Epithelial cell of prostate (primary cell): ENCODE measurements around the gene PHC3.

Experiments used
- DNase-seq: peaks from one replicate; pipeline ENCODE4 v3.0.0-alpha.2; 2011; ENCODE audit warnings: low read depth, low spot score
- H3K27ac ChIP-seq: fragments of 450-650 bp; 2 replicates; pipeline ENCODE4 v1.5.1; 2017; ENCODE audit warnings: mild to moderate bottlenecking

PHC3 gene

GRCh38 chr3:170083343-170083742, 98.2 kb downstream of the PHC3 start:
- no peak for DNase-seq
- H3K27ac ChIP-seq = no peak overlapping the region

DNA sequence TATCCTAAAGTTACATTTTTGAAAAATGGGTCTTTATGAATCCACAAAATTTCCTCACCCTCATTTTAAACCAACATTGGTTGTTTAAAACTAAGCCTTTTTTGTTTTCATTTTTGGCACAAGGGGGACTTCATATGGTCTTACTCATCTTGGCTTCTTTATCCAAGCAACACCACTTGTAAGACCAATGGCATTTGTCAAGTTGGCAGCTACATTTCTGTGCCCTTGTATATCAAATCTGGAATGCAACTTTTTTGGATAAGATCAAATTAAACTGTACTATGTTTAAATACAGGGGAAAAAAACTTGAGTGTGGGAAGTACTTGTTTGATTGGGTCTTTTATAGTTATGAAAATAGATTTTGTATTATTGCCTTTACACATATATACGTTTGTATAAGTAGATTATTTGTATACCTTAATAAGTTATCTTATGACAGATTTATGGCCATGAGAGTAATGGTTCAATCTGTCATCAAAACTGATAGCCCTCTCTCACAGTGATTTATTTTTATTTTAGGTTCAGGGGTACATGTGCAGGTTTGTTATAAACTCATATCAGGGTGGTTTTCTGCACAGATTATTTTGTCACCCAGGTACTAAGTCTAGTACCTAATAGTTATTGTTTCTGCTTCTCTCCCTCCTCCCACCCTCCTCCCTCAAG, 100.3 kb downstream of the PHC3 start:
- H3K27ac ChIP-seq = no peak overlapping the region

DNA sequence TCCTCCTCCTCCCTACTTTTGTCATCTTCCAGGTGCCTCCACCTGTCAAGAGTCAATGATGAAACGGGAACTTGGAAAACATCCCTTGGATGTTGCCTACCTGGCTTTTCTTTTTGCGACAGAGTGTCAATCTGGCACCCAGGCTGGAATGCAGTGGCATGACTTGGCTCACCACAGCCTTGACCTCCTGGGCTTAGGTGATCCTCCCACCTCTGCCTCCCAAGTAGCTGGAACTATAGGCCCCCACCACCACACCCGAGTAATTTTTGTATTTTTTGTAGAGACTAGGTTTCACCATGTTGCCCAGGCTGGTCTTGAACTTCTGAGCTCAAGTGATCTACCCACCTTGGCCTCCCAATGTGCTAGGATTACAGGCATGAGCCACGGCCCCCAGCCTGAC, 100.9 kb downstream of the PHC3 start:
- H3K27ac ChIP-seq = no peak overlapping the region
- no peak for DNase-seq

More for the DNA sequence above, 100.3 kb downstream of the PHC3 start:
- DNase-seq = no peak

DNA sequence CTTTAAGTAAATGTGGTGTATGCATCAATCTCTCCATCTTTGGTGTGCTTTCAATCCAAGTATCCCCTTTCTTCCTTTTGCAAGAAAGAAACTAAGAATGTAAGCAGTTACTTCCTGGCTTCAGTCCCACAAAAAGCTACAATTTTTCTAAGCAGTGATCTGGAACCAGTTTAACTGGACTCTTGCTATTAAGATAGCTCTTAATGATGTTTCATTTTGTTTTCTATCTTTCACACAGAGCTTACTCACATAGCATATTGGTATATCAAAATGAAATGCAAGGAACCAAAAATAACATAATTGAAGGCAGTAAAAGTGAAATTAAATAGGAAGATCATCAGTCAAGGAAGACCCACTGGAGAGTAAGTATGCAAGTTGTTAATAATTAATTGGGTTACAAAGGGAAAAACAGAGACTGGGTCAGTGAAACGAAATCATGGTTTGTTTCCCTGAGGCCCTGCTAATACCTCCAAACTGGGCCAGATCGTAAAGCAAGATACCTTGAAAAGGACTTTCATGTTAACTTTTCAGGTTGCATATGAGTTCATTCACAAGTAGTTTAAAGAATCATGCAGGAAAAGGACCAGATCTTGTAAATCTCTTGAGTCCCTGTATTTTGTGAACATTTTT, 101.9 kb downstream of the PHC3 start:
- no peak overlapping the region for H3K27ac ChIP-seq
- DNase-seq = no peak

- no peak overlapping the region for H3K27ac ChIP-seq
- DNase-seq = no peak
These were observed 102.8 kb downstream of the PHC3 start for GRCh38 chr3:170078620-170079281.

DNA sequence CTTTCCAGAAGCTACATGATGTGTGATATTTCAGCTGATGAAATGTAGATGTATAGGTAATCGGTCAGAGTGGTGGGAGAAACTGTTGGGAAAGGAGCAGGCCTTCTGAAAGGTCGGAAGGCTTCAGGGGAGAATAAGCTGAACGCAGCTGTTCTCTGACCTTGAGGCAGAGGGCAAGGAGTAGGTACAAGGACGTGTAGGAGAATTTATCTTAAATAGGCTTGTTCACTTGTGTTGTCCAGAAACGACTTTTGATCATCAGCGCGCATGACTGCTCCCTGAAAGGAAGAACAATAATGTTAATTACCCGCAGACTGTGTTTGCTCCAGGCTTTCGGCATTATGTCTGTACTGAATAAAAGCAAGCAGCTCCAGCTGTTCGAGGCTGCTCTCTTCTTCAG, 104.2 kb downstream of the PHC3 start:
- no peak overlapping the region for H3K27ac ChIP-seq
- no peak for DNase-seq

- H3K27ac ChIP-seq = no peak overlapping the region
- DNase-seq = no peak
These were observed 104.8 kb downstream of the PHC3 start for GRCh38 chr3:170076715-170077238.

DNA sequence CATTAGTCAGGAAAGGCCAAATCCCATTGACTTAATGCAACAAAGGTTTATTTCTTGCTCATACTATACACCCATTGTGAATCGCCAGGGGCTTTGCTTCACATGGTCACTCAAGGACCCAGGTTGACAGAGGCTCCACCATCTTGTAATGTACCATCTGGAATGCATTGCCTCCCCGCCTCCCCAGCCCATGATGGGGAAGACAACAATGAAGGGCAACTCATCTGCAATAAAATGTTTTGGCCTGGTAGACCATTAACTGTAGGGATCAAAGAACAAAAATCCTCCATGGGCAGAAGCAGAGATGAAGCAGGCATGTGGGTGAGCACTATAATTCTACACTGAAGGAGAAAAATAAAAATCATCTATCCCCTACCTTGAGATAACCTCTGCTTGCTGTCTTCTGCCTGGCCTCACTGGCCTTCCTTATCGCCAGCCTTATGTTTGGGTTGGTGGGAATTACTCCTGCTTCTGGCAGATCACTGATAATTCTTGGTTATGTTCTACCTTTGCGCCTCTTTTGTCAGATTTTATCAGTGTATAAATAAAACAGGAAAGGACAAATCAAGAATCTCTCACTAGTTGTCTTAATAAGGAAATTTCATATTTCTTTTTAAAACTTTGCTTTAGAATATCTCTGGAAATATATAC, 106.0 kb downstream of the PHC3 start:
- DNase-seq = no peak
- H3K27ac ChIP-seq = no peak overlapping the region

DNA sequence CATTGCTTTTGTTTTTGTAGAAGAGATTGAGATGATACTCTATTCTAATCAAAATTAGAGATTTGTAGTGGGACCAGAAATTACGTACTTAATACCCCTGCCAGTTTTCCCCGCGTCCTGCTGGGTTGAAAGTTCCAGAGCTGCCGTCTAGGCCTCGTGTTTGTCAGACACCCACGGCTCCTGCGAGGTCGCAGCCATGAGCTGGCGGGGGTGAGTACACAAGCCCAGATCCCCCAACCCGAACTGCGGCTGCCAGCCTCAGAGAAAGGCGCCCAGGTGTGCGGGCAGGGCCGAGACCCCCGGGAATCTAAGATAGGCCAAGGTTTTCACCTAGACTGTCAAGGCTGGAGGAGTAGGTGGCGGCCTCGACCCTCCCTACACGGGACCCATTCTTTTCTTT, 117.4 kb downstream of the PHC3 start:
- DNase-seq = no peak

GRCh38 chr3:170063691-170064090, 117.8 kb downstream of the PHC3 start:
- H3K27ac ChIP-seq = no peak overlapping the region

More for the DNA sequence above, 117.4 kb downstream of the PHC3 start:
- H3K27ac ChIP-seq = no peak overlapping the region

GRCh38 chr3:170062769-170063168, 118.8 kb downstream of the PHC3 start:
- no peak for DNase-seq
- no peak overlapping the region for H3K27ac ChIP-seq

More at GRCh38 chr3:170063691-170064090, 117.8 kb downstream of the PHC3 start:
- no peak for DNase-seq

DNA sequence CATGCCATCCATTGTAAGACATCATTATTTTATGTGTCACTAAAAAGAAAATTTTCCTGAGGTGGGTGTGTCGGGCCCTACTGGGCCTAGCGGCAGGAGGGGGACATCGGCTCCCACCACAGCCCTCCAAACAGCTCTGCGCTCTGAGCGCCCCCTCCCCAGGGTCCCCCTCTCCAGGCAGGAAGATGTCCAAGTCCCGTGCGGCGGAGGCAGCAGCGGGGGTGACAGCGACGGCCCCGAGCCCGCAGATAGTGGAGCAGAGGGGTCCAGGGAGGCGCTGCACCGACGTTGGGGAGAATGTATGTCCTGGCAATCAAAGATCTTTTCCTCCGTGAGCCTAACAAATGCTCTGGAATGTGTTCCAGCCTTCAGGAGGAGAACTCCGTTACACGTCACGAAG, 119.5 kb downstream of the PHC3 start:
- no peak for DNase-seq
- no peak overlapping the region for H3K27ac ChIP-seq

DNA sequence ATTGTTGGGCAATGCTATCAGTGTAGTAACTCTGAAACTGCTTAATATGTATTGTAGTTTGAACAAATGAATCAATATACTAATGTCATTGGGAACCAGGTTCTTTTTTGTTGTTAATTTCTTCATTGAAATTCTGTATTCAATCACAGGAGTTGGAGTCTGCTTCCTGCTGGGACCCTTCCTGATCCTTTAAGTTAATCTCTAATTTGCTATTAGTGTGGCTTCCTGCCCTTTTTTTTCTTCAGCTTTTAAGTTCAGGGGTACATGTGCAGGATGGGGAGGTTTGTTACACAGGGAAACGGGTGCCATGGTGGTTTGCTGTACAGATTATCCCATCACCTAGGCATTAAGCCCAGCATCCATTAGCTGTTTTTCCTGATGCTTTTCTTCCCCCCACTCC, 122.1 kb downstream of the PHC3 start:
- DNase-seq = no peak
- H3K27ac ChIP-seq = no peak overlapping the region

GRCh38 chr3:170058127-170058526, 123.4 kb downstream of the PHC3 start:
- DNase-seq = no peak
- no peak overlapping the region for H3K27ac ChIP-seq

GRCh38 chr3:170057550-170057949, 124.0 kb downstream of the PHC3 start:
- DNase-seq = no peak
- H3K27ac ChIP-seq = no peak overlapping the region

GRCh38 chr3:170056710-170057454, 124.7 kb downstream of the PHC3 start:
- no peak for DNase-seq
- H3K27ac ChIP-seq = no peak overlapping the region

- no peak overlapping the region for H3K27ac ChIP-seq
- DNase-seq = peak; percentile 49
These were observed 126.3 kb downstream of the PHC3 start for GRCh38 chr3:170055209-170055608.

- no peak for DNase-seq
- H3K27ac ChIP-seq = no peak overlapping the region
These were observed 127.3 kb downstream of the PHC3 start for GRCh38 chr3:170054204-170054603.

- no peak overlapping the region for H3K27ac ChIP-seq
- no peak for DNase-seq
These were observed 129.1 kb downstream of the PHC3 start for GRCh38 chr3:170052398-170052797.

- DNase-seq = no peak
- H3K27ac ChIP-seq = no peak overlapping the region
These were observed 130.8 kb downstream of the PHC3 start for GRCh38 chr3:170050753-170051152.
